Left forelimb (tissue), 1 donor: ENCODE results near the gene LSG1.
"Not testable (repeated sequence)": the region's sequence is repeated elsewhere in the genome, so short reads cannot be mapped to it uniquely, and the experiment has no call there.

Source experiments
- DNase-seq: peaks from one replicate; pipeline ENCODE4 v3.0.0-alpha.2; 2018; ENCODE audit warnings: low spot score

Gene LSG1

DNA sequence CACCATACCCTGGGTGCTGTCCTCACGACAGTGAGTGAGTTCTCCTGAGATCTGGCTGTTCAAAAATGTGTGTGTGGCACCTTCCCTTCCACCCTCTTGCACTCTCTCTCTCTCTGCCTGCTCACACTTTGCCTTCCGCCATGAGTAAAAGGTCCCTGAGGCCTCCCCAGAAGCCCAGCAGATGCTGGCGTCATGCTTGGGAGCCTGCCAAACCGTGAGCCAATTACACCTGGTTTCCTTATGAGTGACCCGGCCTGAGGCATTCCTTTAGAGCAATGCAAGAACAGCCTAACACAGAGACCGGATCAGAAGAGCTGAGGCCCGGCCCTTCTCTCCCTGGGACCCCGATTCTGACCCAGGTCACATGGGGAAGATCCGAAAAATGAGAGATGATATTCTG is 54.2 kb downstream of the LSG1 start:
- no peak for DNase-seq

DNA sequence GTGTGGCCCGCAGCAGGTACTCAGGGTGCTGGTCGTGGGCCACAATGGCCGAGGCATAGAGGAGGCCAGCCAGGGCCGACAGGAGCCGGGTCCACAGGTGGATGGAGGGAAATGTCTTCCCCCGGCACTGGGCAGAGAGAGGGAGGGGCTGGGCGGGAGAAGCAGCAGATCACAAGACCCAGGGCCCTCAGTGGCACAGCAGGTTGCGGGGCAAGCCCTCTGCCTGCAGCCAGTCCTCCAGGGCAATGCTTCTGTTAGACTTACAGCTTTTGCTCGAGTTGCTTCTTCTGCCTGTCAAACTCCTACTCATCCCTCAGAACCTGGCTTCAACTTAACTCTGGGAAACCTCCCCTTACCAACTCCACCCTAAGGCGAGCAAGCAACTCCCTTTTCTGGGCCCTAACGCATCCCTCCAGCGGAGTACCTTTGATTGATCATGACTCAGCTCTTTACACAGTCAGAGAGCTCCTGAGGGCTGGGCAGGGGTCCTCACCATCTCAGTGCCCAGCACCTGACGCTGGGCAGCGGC is 54.8 kb downstream of the LSG1 start:
- DNase-seq = no peak

DNA sequence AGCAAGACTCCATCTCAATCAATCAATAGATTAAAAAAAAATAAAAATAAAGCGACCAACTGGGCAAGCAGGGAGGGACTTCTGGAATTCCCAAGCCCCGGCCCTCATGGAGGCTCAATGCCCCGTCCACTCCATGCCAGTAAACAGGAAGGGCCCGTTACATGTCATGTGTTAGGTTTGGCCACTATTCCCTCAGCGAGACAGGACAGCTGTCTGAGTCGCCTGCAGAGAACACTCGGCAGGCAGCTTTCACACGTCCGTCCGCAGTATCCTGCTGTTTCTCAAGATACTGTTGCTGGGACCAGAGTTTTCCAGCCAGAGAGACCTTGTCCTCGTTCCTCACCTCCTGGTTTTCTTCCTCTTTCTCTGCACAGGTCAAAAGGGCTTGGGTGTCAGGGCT is 56.8 kb downstream of the LSG1 start:
- no peak for DNase-seq

DNA sequence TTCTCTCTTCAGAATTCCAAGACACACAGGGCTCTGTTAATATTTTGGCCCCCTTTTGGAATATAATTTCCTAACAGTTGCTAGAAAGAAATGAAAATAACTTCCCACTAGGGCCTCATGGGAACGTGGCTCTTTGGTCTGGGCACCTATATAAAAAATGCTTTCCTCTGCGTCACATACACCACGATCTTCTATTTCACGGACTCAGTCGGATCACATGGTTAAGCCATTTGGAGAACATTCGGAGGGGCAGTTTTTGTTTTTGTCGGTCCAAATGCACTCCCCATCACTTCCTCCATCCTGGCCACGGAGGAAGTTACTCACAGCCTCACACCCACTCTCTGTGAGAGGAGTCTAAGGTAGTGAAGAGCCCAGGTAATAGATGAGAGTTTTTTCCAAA is 59.8 kb downstream of the LSG1 start:
- DNase-seq = no peak

DNA sequence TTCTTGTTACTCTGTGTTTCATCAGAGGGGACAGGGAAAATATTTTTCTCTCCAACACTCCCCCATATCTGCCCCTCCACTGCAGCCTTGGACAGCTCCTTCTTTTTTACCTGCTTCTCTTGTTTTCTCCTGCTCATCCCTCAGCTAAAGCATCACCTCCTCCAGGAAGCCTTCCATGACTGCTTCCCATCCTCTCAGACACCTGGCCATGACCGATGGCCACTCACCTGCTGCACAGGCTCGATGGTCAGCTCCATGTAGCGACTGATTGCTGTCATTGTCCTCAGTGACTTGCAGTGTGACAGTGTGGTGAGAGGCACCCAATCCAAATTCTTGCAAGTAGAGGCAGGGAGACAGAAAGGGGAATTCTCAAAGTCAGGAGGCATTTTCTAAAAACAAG is 61.3 kb downstream of the LSG1 start:
- DNase-seq = no peak

DNA sequence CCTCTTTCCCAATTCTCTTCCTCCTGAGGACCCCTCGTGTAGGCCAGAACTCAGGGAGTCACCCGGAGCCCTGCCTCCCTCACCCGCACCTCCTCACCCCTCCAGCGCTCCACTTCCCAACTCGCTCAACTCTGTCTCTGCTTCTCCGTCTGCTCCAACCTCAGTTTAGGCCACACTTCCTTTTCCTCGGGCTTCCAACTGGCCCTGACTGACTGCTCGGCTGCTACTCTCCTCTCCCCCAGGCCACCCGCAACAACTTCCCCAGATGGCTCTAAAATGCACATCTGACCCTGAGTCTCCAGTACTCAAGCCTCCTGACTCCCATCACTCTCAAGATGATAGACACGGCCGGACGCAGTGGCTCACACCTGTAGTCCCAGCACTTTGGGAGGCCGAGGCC is 62.4 kb downstream of the LSG1 start:
- no peak for DNase-seq

DNA sequence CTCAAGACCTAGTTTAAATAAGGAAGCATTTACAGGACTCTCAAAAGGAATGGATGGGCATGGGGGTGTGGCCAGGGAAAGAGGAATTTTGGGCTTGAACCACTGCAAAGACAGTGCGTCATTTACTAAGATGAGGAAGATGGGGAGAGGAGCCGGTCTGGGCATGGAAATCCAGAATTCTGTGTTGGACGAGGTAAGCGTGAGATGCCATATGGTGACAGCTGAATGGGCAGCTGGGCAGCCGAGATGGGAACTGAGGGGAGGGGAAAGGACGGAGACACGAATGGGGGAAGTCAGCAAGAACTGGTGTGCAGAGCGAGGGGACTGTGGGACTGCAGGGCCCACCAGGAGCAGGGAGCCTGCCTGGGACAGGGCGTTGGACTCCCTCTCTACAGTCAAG is 63.0 kb downstream of the LSG1 start:
- no peak for DNase-seq

DNA sequence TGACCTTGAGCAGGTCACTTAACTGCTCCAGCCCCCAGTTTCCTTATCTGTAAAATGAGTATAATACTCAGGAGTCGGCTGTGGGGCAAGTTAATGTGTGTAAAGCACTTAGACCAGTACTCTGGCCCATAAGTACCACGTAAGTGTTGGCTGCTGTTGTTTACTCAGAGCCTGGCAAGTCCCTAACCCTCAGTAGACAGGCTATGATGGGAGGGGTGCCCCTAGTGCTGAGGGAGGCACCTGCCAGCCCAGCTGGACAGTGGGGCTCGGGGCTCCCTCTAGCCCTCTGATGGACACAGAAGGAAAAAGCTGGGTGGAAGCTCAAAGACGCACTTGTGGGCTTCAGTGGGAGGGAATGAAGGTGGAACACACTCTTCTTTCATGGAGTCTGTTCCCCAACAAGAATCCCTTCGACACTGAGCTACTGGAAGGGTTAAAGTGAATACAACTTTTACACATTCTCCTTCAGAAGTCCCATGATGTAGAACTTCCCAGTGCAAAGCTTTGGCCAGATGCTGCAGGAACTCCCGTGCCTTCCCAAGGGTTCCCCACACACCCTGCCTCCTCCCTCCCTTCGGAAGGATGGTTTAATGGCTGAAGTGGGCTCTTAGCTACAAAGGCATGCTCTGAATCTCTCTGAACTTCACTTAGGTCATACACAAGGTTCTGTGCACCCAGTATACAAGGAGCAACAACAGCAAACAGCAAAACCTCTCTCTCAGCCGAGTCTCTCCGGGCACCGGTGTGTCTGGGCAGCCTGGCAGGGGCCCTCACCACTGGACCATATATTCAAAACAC is 64.2 kb downstream of the LSG1 start:
- DNase-seq = no peak

DNA sequence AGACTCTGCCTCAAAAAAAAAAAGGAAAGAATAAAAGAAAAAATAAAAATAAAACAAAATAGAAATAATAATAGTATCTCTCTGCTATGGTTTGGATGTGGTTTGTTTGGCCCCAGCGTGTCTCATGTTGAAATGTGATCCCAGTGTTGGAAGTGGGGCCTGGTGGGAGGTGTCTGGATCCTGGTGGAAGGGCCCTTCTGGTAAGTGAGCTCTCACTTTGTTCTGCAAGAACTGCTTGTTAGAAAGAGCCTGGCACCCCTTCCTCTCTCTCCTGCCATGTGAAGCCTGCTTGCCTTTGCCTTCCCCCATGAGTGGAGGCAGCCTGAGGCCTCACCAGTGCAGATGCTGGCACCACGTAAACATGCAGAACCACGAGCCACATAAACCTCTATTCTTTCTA is 65.0 kb downstream of the LSG1 start:
- no peak for DNase-seq

DNA sequence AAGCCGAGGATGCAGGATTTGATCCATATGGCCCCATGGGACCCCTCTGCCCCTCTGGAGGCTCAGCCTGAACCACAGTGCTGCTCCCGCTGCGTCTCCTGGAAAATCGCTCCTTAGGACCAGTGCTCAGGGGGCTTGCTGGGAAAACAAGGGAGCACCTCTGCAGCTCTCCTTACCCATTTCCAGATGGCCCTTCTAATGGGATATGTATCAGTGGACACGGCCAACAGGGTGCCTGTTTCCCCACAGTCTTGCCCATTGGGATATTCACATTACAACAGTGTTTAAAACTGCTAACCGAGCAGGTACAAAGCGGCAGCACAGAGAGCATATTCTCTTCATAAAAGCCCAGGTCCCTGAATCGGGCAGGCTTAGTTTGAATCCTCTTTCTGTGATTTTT is 65.8 kb downstream of the LSG1 start:
- no peak for DNase-seq

DNA sequence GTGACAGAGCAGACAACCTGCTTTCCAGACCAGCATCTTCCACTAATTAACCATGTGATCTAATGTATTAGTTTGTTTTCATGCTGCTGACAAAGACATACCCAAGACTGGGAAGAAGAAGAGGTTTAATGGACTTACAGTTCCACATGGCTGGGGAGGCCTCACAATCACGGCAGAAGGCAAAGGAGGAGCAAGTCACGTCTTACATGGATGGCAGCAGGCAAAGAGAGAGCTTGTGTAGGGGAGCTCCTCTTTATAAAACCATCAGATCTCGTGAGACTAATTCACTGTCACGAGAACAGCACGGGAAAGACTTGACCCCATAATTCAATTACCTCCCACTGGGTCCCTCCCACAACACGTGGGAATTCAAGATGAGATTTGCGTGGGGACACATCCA is 66.7 kb downstream of the LSG1 start:
- not testable (repeated sequence) for DNase-seq

DNA sequence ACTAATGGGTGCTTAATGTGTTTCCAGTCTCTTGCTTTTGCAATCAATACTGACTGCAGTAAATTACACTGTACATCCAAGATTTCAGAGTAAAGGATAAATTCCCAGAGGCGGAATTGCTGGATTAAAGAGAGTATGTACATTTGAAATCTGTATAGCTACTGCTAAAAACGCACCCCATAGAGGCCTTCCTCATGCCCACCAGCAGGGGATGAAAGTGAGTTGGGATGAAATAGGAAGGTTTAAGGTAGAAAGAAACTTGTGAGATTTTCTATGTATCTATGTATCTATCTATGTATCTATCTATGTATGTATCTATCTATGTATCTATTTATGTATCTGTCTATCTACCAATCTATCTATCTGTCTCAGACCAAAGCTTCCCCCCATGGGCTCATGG is 67.2 kb downstream of the LSG1 start:
- DNase-seq = no peak

DNA sequence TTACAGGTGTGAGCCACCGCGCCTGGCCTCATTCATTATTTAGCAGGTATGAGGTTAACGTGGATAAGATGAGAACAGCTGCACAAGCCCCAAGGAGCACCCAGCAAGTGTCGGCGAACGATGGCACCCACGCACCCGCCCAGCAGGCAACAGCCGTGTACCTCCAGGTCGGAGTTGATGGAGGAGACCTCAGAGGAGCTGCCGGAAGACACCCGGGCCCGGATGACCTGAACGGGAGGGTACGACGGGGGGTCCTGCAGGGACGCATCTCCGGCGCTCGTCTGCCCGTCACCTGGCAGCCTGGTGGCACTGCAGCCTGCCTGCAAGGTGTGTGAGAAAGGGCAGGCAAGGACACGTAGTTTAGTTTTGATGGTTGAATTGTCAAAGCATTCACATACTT is 67.9 kb downstream of the LSG1 start:
- no peak for DNase-seq

DNA sequence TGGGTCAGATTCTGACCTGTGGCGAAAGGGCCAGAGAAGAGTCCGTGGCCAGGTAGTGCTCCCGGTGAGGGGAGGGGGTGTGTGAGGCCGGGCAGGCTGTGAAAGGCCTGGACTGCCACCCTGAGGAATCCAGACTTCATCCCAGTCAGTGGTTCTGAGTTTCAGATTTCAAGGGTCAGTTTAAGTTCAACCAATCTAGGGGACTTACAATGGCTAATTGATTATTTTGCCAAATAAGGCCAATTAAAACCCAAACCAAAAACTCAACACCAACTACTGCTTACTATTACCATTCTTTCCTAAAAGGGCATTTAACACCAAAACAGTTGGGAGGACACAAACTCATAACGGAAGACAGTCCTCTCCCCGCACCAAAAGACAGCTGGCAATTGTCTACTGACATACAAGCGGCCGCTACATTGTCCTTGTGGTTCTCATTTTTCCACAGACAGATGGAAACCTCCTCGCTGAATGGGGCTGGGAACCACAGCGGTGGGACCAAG is 69.3 kb downstream of the LSG1 start:
- no peak for DNase-seq

DNA sequence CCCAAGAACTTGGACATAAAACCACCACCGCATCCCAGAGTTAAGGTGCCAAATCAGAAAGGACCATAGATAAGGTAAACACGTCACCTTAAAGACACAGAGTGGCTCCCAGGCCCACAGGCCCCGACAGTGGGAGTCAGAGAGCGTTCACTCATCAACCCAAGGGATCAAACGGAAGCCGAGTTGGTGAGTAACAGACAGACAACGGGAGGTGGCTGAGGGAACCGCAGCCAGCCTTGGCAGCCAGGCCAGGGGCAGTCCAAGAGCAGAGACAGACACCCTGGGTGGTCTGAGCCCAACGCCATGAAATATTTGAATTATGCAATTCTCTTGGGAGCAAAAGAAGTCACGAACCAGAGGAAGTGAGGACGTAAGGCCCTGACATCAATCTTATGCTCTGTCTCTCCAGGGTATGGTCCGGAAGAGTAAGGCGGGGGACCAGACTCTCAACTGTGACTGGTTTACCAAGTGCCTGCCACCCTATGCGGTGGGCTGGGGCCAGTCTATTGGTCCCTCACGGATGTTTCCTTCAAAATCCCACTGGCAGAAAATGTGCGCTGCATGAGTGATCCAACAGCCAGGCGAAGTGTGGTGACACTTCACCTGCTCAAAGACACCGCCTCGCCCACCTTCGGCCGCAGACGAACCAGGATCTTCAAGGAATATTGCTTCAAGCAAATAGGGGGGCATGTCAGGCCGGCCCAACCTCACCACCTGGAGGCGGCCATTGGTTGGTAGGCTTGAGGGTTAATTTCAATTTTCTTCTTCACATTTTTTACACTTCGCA is 73.0 kb downstream of the LSG1 start:
- no peak for DNase-seq

DNA sequence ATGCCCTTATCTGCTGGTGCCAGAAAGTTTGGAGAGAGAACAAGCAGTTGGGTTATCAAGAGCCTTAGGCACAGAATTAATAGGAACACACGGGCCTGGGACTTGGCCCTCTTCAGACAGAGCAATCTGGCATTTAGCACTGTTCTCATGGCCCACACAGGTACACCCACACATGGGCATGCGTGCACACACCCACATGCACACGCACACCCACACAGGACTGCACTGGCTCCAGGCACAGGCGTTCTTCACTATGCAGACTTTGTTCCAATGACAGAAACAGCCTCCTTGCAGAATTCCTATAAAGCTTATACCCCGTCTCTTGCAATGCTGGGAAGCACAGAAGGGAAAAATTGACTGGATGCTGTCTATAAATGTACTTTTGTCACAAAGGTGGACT is 75.1 kb downstream of the LSG1 start:
- DNase-seq = no peak

DNA sequence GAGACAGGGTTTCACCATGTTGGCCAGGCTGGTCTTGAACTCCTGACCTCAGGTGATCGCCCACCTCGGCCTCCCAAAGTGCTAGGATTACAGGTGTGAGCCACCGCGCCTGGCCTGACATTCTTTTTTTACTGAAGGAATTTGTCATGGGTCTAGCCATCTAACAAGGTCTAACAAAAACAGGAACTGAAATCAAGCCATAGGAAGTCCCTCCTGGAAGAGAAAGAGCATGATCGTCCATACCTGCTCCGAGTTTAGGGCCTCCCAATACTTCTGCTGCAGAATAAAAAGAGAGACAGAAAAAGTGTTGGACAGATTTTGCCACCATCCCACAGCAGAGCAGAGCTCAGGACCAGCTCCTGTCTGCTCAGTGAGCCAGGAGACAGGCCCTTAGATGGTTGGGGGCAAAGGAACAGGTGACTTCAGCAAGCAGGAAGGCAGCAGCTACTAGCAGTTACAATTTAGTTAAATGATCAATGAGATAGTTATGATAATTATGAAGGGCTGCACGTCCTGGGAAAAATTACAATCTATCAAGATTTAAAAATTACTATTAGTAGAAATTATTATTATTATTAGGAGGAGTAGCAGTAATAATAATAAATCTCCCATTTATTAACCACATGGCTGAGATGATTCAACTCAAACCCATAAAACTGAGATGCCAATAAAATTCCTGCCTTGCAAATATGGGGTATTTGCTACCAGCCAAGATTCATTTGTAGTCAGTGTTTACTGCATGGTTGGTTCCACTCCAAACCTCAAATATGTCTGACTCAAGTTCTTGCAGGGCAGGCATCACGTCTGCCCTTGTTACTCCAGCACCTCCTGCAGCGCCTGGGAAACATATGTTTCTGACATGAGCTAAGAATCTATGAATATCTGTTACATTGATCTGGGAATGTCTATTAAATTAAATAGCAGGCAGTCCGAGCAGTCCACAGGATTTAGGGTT is 78.9 kb downstream of the LSG1 start:
- DNase-seq = no peak
